GM21737 (cell line): Measurements from ENCODE around the gene MEA1.
A peak's percentile ranks its signal among the peaks of the same experiment; 100 is the strongest.

Experiments
- ATAC-seq: cut with Tn5 transposase; IDR thresholded peaks from one replicate; pipeline ENCODE4 v1.9.1; 2021; ENCODE audit warnings: mild to moderate bottlenecking, moderate library complexity; ENCODE audit not compliant: unreplicated experiment

Gene MEA1

GRCh38 chr6:42978487-42978838 is 35.3 kb downstream of the MEA1 start:
- ATAC-seq = peak; percentile 4

- ATAC-seq = no peak
These were observed 38.7 kb downstream of the MEA1 start for GRCh38 chr6:42974919-42975505.

- no peak for ATAC-seq
These were observed 39.8 kb downstream of the MEA1 start for GRCh38 chr6:42973926-42974325.

GRCh38 chr6:42971746-42972327 is 41.9 kb downstream of the MEA1 start:
- no peak for ATAC-seq

GRCh38 chr6:42970871-42971612 is 42.7 kb downstream of the MEA1 start:
- no peak for ATAC-seq

GRCh38 chr6:42969934-42970333 is 43.8 kb downstream of the MEA1 start:
- ATAC-seq = no peak

- ATAC-seq = no peak
These were observed 44.3 kb downstream of the MEA1 start for GRCh38 chr6:42969431-42969830.

GRCh38 chr6:42968783-42969182 is 45.0 kb downstream of the MEA1 start:
- ATAC-seq = no peak

GRCh38 chr6:42968126-42968701 is 45.5 kb downstream of the MEA1 start:
- no peak for ATAC-seq

GRCh38 chr6:42967228-42967627 is 46.5 kb downstream of the MEA1 start:
- ATAC-seq = no peak

- no peak for ATAC-seq
These were observed 47.2 kb downstream of the MEA1 start for GRCh38 chr6:42966571-42966970.

- no peak for ATAC-seq
These were observed 49.7 kb downstream of the MEA1 start for GRCh38 chr6:42963855-42964605.

- ATAC-seq = no peak
These were observed 50.4 kb downstream of the MEA1 start for GRCh38 chr6:42963179-42963854.

GRCh38 chr6:42962502-42963178 is 51.1 kb downstream of the MEA1 start:
- ATAC-seq = no peak

- ATAC-seq = no peak
These were observed 51.6 kb downstream of the MEA1 start for GRCh38 chr6:42962096-42962495.
